B cell (primary cell): ENCODE data around the gene EVI5L. TPM values are rescaled to one million over a fixed set of nuclear protein-coding genes. Genes with fewer than 3 reads are reported as not detected.
A peak's percentile ranks its signal among the peaks of the same experiment; 100 is the strongest.

Experiments used
- ATAC-seq: fragments of 200-7000 bp; cut with Tn5 transposase; one replicate; pipeline ENCODE4 v1.10.0; 2021; ENCODE audit warnings: low read depth, mild to moderate bottlenecking, moderate number of reproducible peaks, moderate library complexity
- CTCF ChIA-PET: fragments of 350-600 bp; sonication (Branson Sonifier 250); formaldehyde crosslinking; loops from one replicate; lab custom pipeline; 2021; ENCODE audit warnings: antibody characterized with exemption, inconsistent platforms; lab: Charles Lee
- POLR2A ChIA-PET: fragments of 350-600 bp; sonication (Branson Sonifier 250); formaldehyde crosslinking; loops from one replicate; lab custom pipeline; 2021; ENCODE audit warnings: antibody characterized with exemption; lab: Charles Lee
- DNase-seq: peaks from one replicate; pipeline ENCODE4 v3.0.0; 2013
- H2AFZ ChIP-seq: 2 replicates; pipeline ENCODE4 v1.6.1; 2012; ENCODE audit warnings: mild to moderate bottlenecking, low read depth, low read length; ENCODE audit not compliant: insufficient read depth, poor library complexity, severe bottlenecking
- H3K27ac ChIP-seq, 2 donors: 1 replicate in 1 of 2; 2 replicates in 1 of 2; pipeline ENCODE4 v1.5.1; 2012 to 2013; ENCODE audit warnings: low read length in 2 of 2, mild to moderate bottlenecking in 2 of 2, moderate library complexity in 1 of 2
- H3K27me3 ChIP-seq, 4 experiments: fragments of 200-600 bp in 1 of 4; sonication (generic) in 1 of 4; replicated peaks in 1 of 4; 1 replicate in 2 of 4; 2 replicates in 2 of 4; pipeline versions ENCODE4 v1.6.1 to v1.7.0; 2013 to 2016; ENCODE audit warnings: low read length in 3 of 4, mild to moderate bottlenecking in 2 of 4, mixed read lengths in 1 of 4, moderate library complexity in 1 of 4; ENCODE audit not compliant: insufficient read depth in 4 of 4, control insufficient read depth in 3 of 4; ENCODE audit errors: control extremely low read depth in 1 of 4
- H3K36me3 ChIP-seq, 2 experiments: replicated peaks in 1 of 2; 1 replicate in 1 of 2; 2 replicates in 1 of 2; pipeline versions ENCODE4 v1.6.1 to v1.7.1; 2013; ENCODE audit warnings: low read length in 1 of 2; ENCODE audit not compliant: insufficient read depth in 2 of 2, control insufficient read depth in 1 of 2; ENCODE audit errors: control extremely low read depth in 1 of 2, extremely low read depth in 1 of 2
- H3K4me1 ChIP-seq, 2 donors: fragments of 200-600 bp in 1 of 2; sonication (generic) in 1 of 2; 1 replicate in 1 of 2; 2 replicates in 1 of 2; pipeline versions ENCODE4 v1.5.1 to v1.6.1; 2013 to 2017; ENCODE audit warnings: low read length in 2 of 2; ENCODE audit not compliant: control insufficient read depth in 2 of 2, insufficient read depth in 2 of 2
- H3K4me2 ChIP-seq: replicated peaks from 2 replicates; pipeline ENCODE3; 2012; ENCODE audit warnings: mild to moderate bottlenecking, low read depth, low read length; ENCODE audit not compliant: poor library complexity, severe bottlenecking
- H3K4me3 ChIP-seq, 5 experiments: fragments of 200-600 bp in 1 of 5; sonication (generic) in 1 of 5; 1 replicate in 3 of 5; 2 replicates in 2 of 5; pipeline versions ENCODE4 v1.5.1 to v1.7.0; 2011 to 2016; ENCODE audit warnings: low read length in 4 of 5, mild to moderate bottlenecking in 4 of 5, low read depth in 2 of 5, control low read depth in 1 of 5, moderate library complexity in 1 of 5; ENCODE audit not compliant: insufficient read depth in 1 of 5; ENCODE audit errors: control extremely low read depth in 1 of 5, extremely low read depth in 1 of 5
- H3K79me2 ChIP-seq: fragments of 200-600 bp; sonication (generic); one replicate; pipeline ENCODE4 v1.6.0; 2016; ENCODE audit warnings: low read length; ENCODE audit not compliant: control insufficient read depth, insufficient read depth
- H3K9ac ChIP-seq: fragments of 200-600 bp; sonication (generic); 2 replicates; pipeline ENCODE4 v1.6.1; 2017; ENCODE audit warnings: mild to moderate bottlenecking, low read length, moderate library complexity
- H3K9me3 ChIP-seq, 3 donors: one replicate each; pipeline versions ENCODE4 v1.6.1 to v1.7.1; 2013; ENCODE audit warnings: low read length in 2 of 3; ENCODE audit not compliant: control insufficient read depth in 2 of 3, insufficient read depth in 1 of 3; ENCODE audit errors: control extremely low read depth in 1 of 3
- H4K20me1 ChIP-seq: 2 replicates; pipeline ENCODE4 v1.6.0; 2012; ENCODE audit warnings: mild to moderate bottlenecking, low read length; ENCODE audit not compliant: insufficient read depth, control insufficient read depth, poor library complexity, severe bottlenecking
- H3K27ac Mint-ChIP-seq: one replicate; pipeline ENCODE4 v1.8.0; 2021; ENCODE audit warnings: mixed read lengths
- H3K27me3 Mint-ChIP-seq: one replicate; pipeline ENCODE4 v1.8.0; 2021; ENCODE audit warnings: mixed read lengths
- H3K4me1 Mint-ChIP-seq: one replicate; pipeline ENCODE4 v1.8.0; 2021; ENCODE audit warnings: mixed read lengths
- H3K4me3 Mint-ChIP-seq: one replicate; pipeline ENCODE4 v1.8.0; 2021; ENCODE audit warnings: mixed read lengths
- H3K9me3 Mint-ChIP-seq: one replicate; pipeline ENCODE4 v1.8.0; 2022; ENCODE audit warnings: mixed read lengths; ENCODE audit not compliant: insufficient read depth
- EZH2 ChIP-seq: IDR thresholded peaks from 2 replicates; pipeline ENCODE4 v1.6.1; 2012; ENCODE audit warnings: borderline replicate concordance, low read depth, mild to moderate bottlenecking, moderate library complexity, low read length; ENCODE audit not compliant: insufficient read depth, poor library complexity, severe bottlenecking
- WGBS: methylation state at CpG from one replicate; pipeline ENCODE4 v1.1.5; 2013; ENCODE audit warnings: missing lambda C conversion rate; ENCODE audit not compliant: insufficient coverage; 5-methylcytosine and 5-hydroxymethylcytosine counted together
- intact Hi-C: fragments of 100-400 bp; cut with micrococcal nuclease; formaldehyde crosslinking; loops from one replicate; pipeline ENCODE4 v1.10.0; 2022
- polyA plus RNA-seq: library from polyadenylated mRNA; depleted of rRNA; stranded (reverse); fragments of >200 nt; gene quantifications from 2 replicates; pipeline ENCODE4 v1.2.3, GENCODE V29; 2012
- total RNA-seq, 2 donors: library from RNA; stranded (reverse); fragments of 120-200 nt in 1 of 2; gene quantifications; 1 replicate in 1 of 2; 2 replicates in 1 of 2; pipeline versions ENCODE4 v1.2.3 to v1.2.4, GENCODE V29; 2013 to 2022
- TF ChIP-seq, protein P1 (sequence below): fragments of 200-600 bp; IDR thresholded peaks from one replicate; pipeline ENCODE4 v1.8.0; 2022; ENCODE audit warnings: antibody characterized with exemption, mild to moderate bottlenecking

The EVI5L gene
- total and polyA plus RNA-seq, 2 donors (not counting 1 experiment from before 2014, with no cell fraction given): 7.9 to 11.8 TPM

DNA sequence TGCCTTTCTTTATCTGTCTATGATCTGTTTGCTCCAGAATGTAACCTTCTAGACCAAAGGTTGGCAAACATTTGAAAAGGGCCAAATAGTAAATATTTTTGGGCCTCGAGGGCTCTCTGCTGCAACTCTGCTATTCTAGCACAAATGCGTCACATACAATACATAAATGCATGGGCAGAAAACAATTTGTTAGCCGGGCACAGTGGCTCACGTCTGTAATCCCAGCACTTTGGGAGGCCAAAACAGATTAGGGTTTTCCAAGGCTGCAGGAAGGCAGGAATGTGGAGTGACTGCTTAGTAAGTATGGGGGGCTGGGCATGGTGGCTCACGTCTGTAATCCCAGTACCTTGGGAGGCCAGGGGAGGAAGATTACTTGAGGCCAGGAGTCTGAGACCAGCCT, 21.9 kb upstream of the EVI5L start:
- ChIA-PET POLR2A (interaction anchor here (0.6 to 0.9 kb wide), 2 partner anchors 18 to 134 kb away, joined by 3 to 4 read pairs; no protein-coding TSS in a partner anchor), CTCF (interaction anchor here (0.8 to 2.8 kb wide), 4 partner anchors 9 to 127 kb away, joined by 3 to 13 read pairs (median 4); partner anchors contain the start of gene TRAPPC5)
- H2AFZ ChIP-seq: no peak overlapping the region
- peaks cover 0 to 17% of the 10 kb centered on the region in 2 donors for H3K4me1 ChIP-seq
- no peaks in the 10 kb centered on the region for H3K36me3 ChIP-seq
- Mint-ChIP-seq H3K27ac (no peak overlapping the region), H3K4me1 (peaks cover 18% of the 10 kb centered on the region), H3K4me3 (no peak overlapping the region), H3K27me3 (peaks cover 3% of the 10 kb centered on the region), H3K9me3 (peaks cover 15% of the 10 kb centered on the region)
- WGBS: 93% methylated on average over 5 of the region's 5 CpGs
- ATAC-seq (no peak), DNase-seq (no peak)
- H3K9me3 ChIP-seq: peaks cover 1 to 39% (median 23%) of the 10 kb centered on the region in 3 donors
- H3K79me2 ChIP-seq: no peaks in the 10 kb centered on the region
- no peak overlapping the region for H3K9ac ChIP-seq
- TF ChIP-seq, protein P1, sequence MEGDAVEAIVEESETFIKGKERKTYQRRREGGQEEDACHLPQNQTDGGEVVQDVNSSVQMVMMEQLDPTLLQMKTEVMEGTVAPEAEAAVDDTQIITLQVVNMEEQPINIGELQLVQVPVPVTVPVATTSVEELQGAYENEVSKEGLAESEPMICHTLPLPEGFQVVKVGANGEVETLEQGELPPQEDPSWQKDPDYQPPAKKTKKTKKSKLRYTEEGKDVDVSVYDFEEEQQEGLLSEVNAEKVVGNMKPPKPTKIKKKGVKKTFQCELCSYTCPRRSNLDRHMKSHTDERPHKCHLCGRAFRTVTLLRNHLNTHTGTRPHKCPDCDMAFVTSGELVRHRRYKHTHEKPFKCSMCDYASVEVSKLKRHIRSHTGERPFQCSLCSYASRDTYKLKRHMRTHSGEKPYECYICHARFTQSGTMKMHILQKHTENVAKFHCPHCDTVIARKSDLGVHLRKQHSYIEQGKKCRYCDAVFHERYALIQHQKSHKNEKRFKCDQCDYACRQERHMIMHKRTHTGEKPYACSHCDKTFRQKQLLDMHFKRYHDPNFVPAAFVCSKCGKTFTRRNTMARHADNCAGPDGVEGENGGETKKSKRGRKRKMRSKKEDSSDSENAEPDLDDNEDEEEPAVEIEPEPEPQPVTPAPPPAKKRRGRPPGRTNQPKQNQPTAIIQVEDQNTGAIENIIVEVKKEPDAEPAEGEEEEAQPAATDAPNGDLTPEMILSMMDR: no peak
- TF ChIP-seq EZH2: no peak
- intact Hi-C loops: no loop called here
- H3K27ac ChIP-seq: peak overlapping the region in 1 of 2 donors; percentile 17
- peak overlapping the region in 1 of 5 experiments; percentile 14 for H3K4me3 ChIP-seq
- H4K20me1 ChIP-seq: no peaks in the 10 kb centered on the region
- H3K27me3 ChIP-seq: peaks cover 0 to 6% (median 3%) of the 10 kb centered on the region in 4 experiments
- peak overlapping the region; percentile 2 for H3K4me2 ChIP-seq

DNA sequence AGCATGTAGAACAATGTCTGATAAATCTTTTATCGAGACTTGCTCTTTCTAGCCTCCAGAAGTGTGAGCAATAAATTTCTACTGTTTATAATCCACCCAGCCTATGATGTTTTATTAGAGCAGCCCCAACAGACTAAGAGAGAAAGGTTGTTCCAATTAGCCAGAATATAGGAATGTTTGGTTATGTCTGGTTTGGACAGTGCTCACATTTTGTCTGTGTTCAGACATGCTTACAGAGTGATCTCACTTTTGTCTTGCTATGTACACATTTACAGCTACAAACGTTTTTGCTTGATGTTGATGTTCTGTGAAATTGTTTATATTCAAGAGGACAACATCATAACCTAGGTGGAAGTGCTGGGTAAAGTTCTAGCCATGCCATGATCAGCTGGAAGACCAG, 18.0 kb upstream of the EVI5L start:
- no peak overlapping the region for H2AFZ ChIP-seq
- H3K27ac ChIP-seq: no peak overlapping the region
- no peaks in the 10 kb centered on the region for H3K27me3 ChIP-seq
- H3K9ac ChIP-seq: no peak overlapping the region
- H3K4me1 ChIP-seq: peaks cover 11 to 32% of the 10 kb centered on the region in 2 donors
- intact Hi-C loops: no loop called here
- no peaks in the 10 kb centered on the region for H3K79me2 ChIP-seq
- no peaks in the 10 kb centered on the region for H4K20me1 ChIP-seq
- ATAC-seq (no peak), DNase-seq (no peak)
- H3K4me3 Mint-ChIP-seq: no peak overlapping the region
- H3K4me1 Mint-ChIP-seq: peaks cover 34% of the 10 kb centered on the region
- H3K4me3 ChIP-seq: no peak overlapping the region
- H3K9me3 Mint-ChIP-seq: peaks cover 15% of the 10 kb centered on the region
- no CpG with 5 or more reads among the region's 2 CpGs for WGBS
- no peak for TF ChIP-seq EZH2
- TF ChIP-seq, protein P1: no peak
- peaks cover 1 to 40% (median 23%) of the 10 kb centered on the region in 3 donors for H3K9me3 ChIP-seq
- H3K4me2 ChIP-seq: no peak overlapping the region
- ChIA-PET CTCF (interaction anchor here (0.9 to 2.3 kb wide), 5 partner anchors 12 to 160 kb away, joined by 3 to 11 read pairs (median 3); partner anchors contain the start of genes FCER2 and TRAPPC5), POLR2A (no interaction called here)
- no peaks in the 10 kb centered on the region for H3K27me3 Mint-ChIP-seq
- H3K27ac Mint-ChIP-seq: no peak overlapping the region
- H3K36me3 ChIP-seq: no peaks in the 10 kb centered on the region
